ENCODE results near the gene ACTR3C.
"Not testable (repeated sequence)": the region's sequence is repeated elsewhere in the genome, so short reads cannot be mapped to it uniquely, and the experiment has no call there.

ACTR3C gene

DNA sequence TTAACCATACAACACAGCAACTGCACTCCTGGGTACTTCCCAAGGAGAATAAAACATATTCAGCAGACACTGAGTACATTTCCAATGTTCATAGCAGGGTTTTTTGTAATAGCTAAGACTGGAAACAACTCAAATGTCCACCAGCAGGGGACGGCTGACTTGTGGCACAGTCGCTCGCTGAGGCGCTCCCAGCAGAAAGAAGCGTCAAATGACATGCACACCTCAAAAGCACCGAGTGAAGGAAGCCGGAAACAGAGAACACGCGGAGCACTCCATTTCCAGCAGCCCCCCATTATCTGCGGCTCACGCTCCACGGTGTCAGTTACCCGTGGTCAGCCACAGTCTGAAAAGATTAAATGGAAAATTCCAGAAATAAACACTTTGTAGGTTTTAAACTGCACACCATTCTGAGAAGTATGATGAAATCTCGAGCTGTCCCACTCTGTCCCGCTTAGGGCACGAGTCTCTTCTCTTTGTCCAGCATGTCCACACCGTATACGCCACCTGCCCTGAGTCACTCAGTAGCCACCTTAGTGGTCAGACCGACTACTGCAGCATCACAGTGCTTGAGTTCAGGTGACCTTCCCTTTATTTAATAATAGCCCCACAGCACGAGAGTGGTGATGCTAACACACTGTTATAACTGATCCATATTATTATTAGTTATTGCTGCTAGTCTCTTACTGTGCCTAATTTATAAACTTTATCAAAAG lies 56.2 kb downstream of the ACTR3C start:
- H3F3A ChIP-seq (ENCODE audit: insufficient read depth); H3K27ac ChIP-seq (ENCODE audit: low read depth, low read length); H2AFZ ChIP-seq (ENCODE audit: low read depth, low read length, severe bottlenecking); H3K79me2 ChIP-seq (ENCODE audit: insufficient read depth, low read length); H3K4me3 ChIP-seq (ENCODE audit: insufficient read depth, low read length, poor library complexity, severe bottlenecking); H3K27me3 ChIP-seq (ENCODE audit: low read length); H3K4me2 ChIP-seq (ENCODE audit: low read depth, low read length, poor library complexity, severe bottlenecking); H3K36me3 ChIP-seq (ENCODE audit: low read length); H3K9ac ChIP-seq (ENCODE audit: low read length); H3K9me2 ChIP-seq (replicated peaks; ENCODE audit: insufficient read depth, low read length); H4K20me1 ChIP-seq (ENCODE audit: low read depth, low read length); H3K9me3 ChIP-seq (ENCODE audit: insufficient read depth, low read length): not testable (repeated sequence)

DNA sequence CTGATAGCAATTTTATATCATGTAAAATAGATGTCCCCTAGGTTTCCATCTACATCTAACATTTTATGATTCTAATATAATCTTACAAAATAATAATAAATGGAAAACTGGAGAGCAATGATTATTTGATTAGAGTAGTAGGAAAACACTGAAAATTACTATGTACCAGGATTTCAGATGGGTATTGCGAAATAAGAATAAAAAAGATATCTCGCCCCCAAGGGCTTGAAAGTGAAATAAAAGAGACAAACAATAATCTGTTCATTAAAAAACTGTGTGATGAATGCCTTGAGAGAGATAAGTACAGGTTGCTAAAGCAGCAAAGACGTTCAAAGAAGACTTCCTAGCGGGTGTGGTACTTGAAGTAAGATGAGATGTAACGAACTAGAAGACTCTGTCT lies 60.7 kb downstream of the ACTR3C start:
- H3K4me2 ChIP-seq (ENCODE audit: low read depth, low read length, poor library complexity, severe bottlenecking); H3K9ac ChIP-seq (ENCODE audit: low read length); H3K27ac ChIP-seq (ENCODE audit: low read depth, low read length); H3K9me3 ChIP-seq (ENCODE audit: insufficient read depth, low read length); H3K9me2 ChIP-seq (replicated peaks; ENCODE audit: insufficient read depth, low read length); H2AFZ ChIP-seq (ENCODE audit: low read depth, low read length, severe bottlenecking); H3F3A ChIP-seq (ENCODE audit: insufficient read depth); H3K36me3 ChIP-seq (ENCODE audit: low read length); H3K79me2 ChIP-seq (ENCODE audit: insufficient read depth, low read length); H3K27me3 ChIP-seq (ENCODE audit: low read length); H4K20me1 ChIP-seq (ENCODE audit: low read depth, low read length); H3K4me3 ChIP-seq (ENCODE audit: insufficient read depth, low read length, poor library complexity, severe bottlenecking): not testable (repeated sequence)

DNA sequence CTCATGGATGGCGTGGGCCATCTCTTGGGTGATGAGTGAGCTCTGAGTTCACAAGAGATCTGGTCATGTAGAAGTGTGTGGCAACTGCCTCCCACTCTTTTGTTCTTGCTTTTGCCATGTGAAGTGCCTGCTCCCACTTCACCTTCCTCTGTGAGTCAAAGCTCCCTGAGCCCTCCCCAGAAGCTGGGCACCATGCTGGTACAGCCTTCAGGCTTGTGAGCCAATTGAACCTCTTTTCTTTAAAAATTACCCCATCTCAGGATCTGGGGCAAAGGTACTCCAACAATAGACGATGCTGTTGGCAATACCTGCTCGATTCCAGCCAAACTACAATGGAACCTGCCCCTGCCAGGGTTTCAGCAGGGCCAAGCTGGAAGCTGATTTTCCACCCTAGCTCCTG lies 75.6 kb downstream of the ACTR3C start:
- not testable (repeated sequence) for H3F3A ChIP-seq (ENCODE audit: insufficient read depth); H3K27me3 ChIP-seq (ENCODE audit: low read length)

DNA sequence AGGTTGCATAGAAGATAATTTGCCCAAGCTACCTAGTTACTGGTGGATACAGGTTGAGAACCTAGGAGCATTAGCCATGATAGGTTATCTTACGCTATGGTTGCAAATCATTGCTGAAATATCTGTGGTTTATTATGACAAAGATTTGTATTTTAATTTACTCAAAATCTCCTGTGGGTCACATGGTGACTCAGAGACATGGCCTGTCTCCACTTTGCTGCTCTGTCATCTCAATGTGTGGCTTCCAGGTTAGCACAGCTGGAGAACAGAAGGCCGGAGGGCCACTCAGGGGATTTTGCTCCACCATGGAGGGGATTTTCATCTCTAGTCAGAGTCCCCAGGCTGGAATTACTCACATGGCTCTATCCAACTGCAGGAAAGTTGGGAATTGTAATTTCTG lies 78.1 kb downstream of the ACTR3C start:
- H3K4me2 ChIP-seq (ENCODE audit: low read depth, low read length, poor library complexity, severe bottlenecking); H3K27me3 ChIP-seq (ENCODE audit: low read length): not testable (repeated sequence)

More for the DNA sequence above, 75.6 kb downstream of the ACTR3C start:
- not testable (repeated sequence) for H3K79me2 ChIP-seq (ENCODE audit: insufficient read depth, low read length); H3K9me3 ChIP-seq (ENCODE audit: insufficient read depth, low read length); H4K20me1 ChIP-seq (ENCODE audit: low read depth, low read length); H3K27ac ChIP-seq (ENCODE audit: low read depth, low read length); H3K36me3 ChIP-seq (ENCODE audit: low read length); H3K4me2 ChIP-seq (ENCODE audit: low read depth, low read length, poor library complexity, severe bottlenecking); H2AFZ ChIP-seq (ENCODE audit: low read depth, low read length, severe bottlenecking); H3K9ac ChIP-seq (ENCODE audit: low read length); H3K4me3 ChIP-seq (ENCODE audit: insufficient read depth, low read length, poor library complexity, severe bottlenecking); H3K9me2 ChIP-seq (replicated peaks; ENCODE audit: insufficient read depth, low read length)

DNA sequence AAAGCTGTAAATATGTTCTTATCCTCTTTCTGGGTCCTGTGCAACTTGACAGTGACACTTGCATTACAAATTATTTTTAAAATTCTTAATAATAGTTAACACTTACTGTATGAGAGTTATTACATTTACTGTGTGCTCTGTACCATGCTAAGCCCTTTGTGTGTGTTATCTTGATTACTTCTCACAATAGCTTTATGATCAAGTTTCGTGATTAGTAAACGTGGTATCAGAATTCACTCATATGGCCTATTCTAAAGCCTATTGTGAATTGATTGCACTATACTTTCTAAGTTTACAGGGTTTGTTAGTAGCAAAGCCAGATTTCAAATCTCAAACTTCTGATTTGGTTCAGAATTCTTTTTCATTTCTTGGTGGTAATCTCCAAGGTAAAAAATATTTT lies 80.4 kb downstream of the ACTR3C start:
- H3F3A ChIP-seq (ENCODE audit: insufficient read depth); H3K27me3 ChIP-seq (ENCODE audit: low read length); H3K9me3 ChIP-seq (ENCODE audit: insufficient read depth, low read length); H3K4me3 ChIP-seq (ENCODE audit: insufficient read depth, low read length, poor library complexity, severe bottlenecking); H3K27ac ChIP-seq (ENCODE audit: low read depth, low read length); H2AFZ ChIP-seq (ENCODE audit: low read depth, low read length, severe bottlenecking); H4K20me1 ChIP-seq (ENCODE audit: low read depth, low read length); H3K9me2 ChIP-seq (replicated peaks; ENCODE audit: insufficient read depth, low read length); H3K9ac ChIP-seq (ENCODE audit: low read length); H3K36me3 ChIP-seq (ENCODE audit: low read length); H3K79me2 ChIP-seq (ENCODE audit: insufficient read depth, low read length); H3K4me2 ChIP-seq (ENCODE audit: low read depth, low read length, poor library complexity, severe bottlenecking): not testable (repeated sequence)

More for the DNA sequence above, 78.1 kb downstream of the ACTR3C start:
- not testable (repeated sequence) for H2AFZ ChIP-seq (ENCODE audit: low read depth, low read length, severe bottlenecking); H3F3A ChIP-seq (ENCODE audit: insufficient read depth); H3K36me3 ChIP-seq (ENCODE audit: low read length); H3K27ac ChIP-seq (ENCODE audit: low read depth, low read length); H3K9me2 ChIP-seq (replicated peaks; ENCODE audit: insufficient read depth, low read length); H3K79me2 ChIP-seq (ENCODE audit: insufficient read depth, low read length); H3K4me3 ChIP-seq (ENCODE audit: insufficient read depth, low read length, poor library complexity, severe bottlenecking); H3K9ac ChIP-seq (ENCODE audit: low read length); H4K20me1 ChIP-seq (ENCODE audit: low read depth, low read length); H3K9me3 ChIP-seq (ENCODE audit: insufficient read depth, low read length)

DNA sequence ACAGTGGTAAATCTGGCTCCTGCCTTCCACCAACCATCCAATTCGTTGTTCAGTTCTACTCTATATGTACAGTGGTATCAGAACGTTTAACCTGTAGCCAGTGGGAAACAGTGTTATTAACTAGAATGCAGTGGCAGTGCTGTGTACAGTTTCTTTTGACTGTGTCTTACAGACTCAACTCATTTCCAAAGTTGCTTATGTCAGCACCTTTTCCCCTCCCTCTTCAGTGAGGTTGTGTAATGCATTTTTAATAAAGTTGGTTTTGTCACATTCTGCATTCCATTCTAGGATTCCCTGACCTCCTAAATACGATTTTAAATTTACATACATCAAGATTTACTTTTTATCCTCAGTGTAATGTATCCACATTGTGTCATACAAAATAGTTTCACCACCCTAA lies 97.9 kb downstream of the ACTR3C start:
- not testable (repeated sequence) for H3K27me3 ChIP-seq (ENCODE audit: low read length); H3K4me3 ChIP-seq (ENCODE audit: insufficient read depth, low read length, poor library complexity, severe bottlenecking); H3K4me2 ChIP-seq (ENCODE audit: low read depth, low read length, poor library complexity, severe bottlenecking); H3K79me2 ChIP-seq (ENCODE audit: insufficient read depth, low read length); H4K20me1 ChIP-seq (ENCODE audit: low read depth, low read length); H3F3A ChIP-seq (ENCODE audit: insufficient read depth); H3K27ac ChIP-seq (ENCODE audit: low read depth, low read length); H3K36me3 ChIP-seq (ENCODE audit: low read length); H3K9ac ChIP-seq (ENCODE audit: low read length); H3K9me2 ChIP-seq (replicated peaks; ENCODE audit: insufficient read depth, low read length); H2AFZ ChIP-seq (ENCODE audit: low read depth, low read length, severe bottlenecking); H3K9me3 ChIP-seq (ENCODE audit: insufficient read depth, low read length)

GRCh38 chr7:150222083-150222972 lies 101.0 kb downstream of the ACTR3C start:
- H2AFZ ChIP-seq (ENCODE audit: low read depth, low read length, severe bottlenecking); H3K36me3 ChIP-seq (ENCODE audit: low read length); H3K9ac ChIP-seq (ENCODE audit: low read length); H3K27me3 ChIP-seq (ENCODE audit: low read length); H4K20me1 ChIP-seq (ENCODE audit: low read depth, low read length); H3K9me2 ChIP-seq (replicated peaks; ENCODE audit: insufficient read depth, low read length); H3K9me3 ChIP-seq (ENCODE audit: insufficient read depth, low read length); H3F3A ChIP-seq (ENCODE audit: insufficient read depth); H3K4me3 ChIP-seq (ENCODE audit: insufficient read depth, low read length, poor library complexity, severe bottlenecking); H3K27ac ChIP-seq (ENCODE audit: low read depth, low read length); H3K79me2 ChIP-seq (ENCODE audit: insufficient read depth, low read length); H3K4me2 ChIP-seq (ENCODE audit: low read depth, low read length, poor library complexity, severe bottlenecking): not testable (repeated sequence)

DNA sequence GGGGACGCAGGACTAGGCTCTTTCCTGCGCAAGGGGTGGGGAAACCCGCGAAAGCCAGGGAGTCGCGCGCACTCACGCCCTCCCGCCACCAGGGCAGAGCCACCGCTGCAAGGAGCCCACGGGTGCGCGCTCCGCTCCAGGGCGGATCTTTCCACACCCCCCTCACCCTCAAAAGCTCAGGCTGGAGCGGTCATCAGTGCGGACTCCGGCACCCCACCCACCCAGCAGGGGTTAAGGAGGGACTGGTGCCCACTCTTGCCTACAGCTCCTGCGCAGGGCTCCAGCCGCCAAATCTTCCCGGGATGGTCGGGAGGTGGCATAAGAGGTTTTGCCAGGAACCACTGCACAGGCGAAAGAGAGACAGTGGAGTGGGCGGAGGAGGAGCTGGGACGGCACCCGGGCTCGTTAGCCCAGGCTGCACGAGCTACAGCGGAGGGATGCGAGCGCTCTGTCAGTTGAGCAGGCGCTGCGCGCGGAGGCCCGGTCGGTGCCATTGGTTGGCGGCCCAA lies 102.6 kb downstream of the ACTR3C start:
- H3K79me2 ChIP-seq (ENCODE audit: insufficient read depth, low read length); H4K20me1 ChIP-seq (ENCODE audit: low read depth, low read length); H3K9ac ChIP-seq (ENCODE audit: low read length); H3F3A ChIP-seq (ENCODE audit: insufficient read depth); H3K36me3 ChIP-seq (ENCODE audit: low read length); H3K4me3 ChIP-seq (ENCODE audit: insufficient read depth, low read length, poor library complexity, severe bottlenecking); H3K4me2 ChIP-seq (ENCODE audit: low read depth, low read length, poor library complexity, severe bottlenecking); H3K9me3 ChIP-seq (ENCODE audit: insufficient read depth, low read length); H3K27ac ChIP-seq (ENCODE audit: low read depth, low read length); H3K27me3 ChIP-seq (ENCODE audit: low read length); H3K9me2 ChIP-seq (replicated peaks; ENCODE audit: insufficient read depth, low read length); H2AFZ ChIP-seq (ENCODE audit: low read depth, low read length, severe bottlenecking): not testable (repeated sequence)

Data from SU-DHL-6 (cell line).